HL-60 (cell line): ENCODE data around the gene BCL7C.

Experiments
- POLR2AphosphoS5 ChIP-seq: IDR thresholded peaks from 2 replicates; pipeline ENCODE4 v1.6.1; 2012; ENCODE audit warnings: low read depth
- SPI1 ChIP-seq: IDR thresholded peaks from 2 replicates; pipeline ENCODE4 v1.6.1; 2012; ENCODE audit warnings: low read depth, mild to moderate bottlenecking, borderline replicate concordance
- TF ChIP-seq, protein P1 (sequence below): IDR thresholded peaks from one replicate; pipeline ENCODE4 v1.5.1; 2011; ENCODE audit warnings: low read length, control low read depth, inconsistent platforms; ENCODE audit not compliant: insufficient read depth
- TF ChIP-seq, protein P2 (sequence below): IDR thresholded peaks from 2 replicates; pipeline ENCODE4 v1.6.1; 2012; ENCODE audit warnings: low read depth; ENCODE audit not compliant: insufficient replicate concordance

DNA sequence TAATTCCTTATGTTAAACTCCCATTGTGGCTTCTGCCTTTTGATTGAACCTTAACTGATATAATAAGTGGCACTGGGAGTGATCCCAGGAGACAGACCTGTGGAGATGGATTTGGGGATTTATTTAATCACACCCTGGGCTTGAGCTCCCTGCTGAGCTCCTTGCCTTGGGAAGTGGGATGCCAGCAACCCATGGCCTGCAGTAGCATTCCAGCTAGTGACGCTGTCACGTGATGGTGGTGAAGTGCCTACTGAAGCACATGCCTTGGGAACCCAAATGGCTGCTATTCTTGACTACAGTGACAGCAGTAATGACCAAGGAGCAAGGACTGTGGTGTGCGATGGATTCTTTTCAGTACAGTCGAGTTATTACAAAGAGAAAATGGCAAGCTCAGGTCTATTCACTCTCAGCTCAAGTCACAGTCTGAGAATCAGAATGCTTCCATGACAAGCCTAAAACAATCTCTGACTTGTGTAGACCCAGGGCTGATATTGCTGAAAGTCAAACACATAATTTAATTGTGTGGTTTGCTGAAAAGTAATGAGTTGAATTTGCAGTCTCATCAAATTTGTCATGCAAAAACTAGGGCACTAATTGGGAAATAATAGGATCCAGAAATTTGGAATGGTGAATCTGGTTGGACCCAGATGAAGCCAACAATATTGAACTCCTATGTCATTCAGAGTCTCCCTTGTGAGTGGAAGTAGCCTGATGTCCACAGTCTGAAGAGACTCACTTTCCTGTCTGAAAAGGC is 47.1 kb downstream of the BCL7C start:
- TF ChIP-seq, protein P1, sequence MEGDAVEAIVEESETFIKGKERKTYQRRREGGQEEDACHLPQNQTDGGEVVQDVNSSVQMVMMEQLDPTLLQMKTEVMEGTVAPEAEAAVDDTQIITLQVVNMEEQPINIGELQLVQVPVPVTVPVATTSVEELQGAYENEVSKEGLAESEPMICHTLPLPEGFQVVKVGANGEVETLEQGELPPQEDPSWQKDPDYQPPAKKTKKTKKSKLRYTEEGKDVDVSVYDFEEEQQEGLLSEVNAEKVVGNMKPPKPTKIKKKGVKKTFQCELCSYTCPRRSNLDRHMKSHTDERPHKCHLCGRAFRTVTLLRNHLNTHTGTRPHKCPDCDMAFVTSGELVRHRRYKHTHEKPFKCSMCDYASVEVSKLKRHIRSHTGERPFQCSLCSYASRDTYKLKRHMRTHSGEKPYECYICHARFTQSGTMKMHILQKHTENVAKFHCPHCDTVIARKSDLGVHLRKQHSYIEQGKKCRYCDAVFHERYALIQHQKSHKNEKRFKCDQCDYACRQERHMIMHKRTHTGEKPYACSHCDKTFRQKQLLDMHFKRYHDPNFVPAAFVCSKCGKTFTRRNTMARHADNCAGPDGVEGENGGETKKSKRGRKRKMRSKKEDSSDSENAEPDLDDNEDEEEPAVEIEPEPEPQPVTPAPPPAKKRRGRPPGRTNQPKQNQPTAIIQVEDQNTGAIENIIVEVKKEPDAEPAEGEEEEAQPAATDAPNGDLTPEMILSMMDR: no peak
- TF ChIP-seq, protein P2, sequence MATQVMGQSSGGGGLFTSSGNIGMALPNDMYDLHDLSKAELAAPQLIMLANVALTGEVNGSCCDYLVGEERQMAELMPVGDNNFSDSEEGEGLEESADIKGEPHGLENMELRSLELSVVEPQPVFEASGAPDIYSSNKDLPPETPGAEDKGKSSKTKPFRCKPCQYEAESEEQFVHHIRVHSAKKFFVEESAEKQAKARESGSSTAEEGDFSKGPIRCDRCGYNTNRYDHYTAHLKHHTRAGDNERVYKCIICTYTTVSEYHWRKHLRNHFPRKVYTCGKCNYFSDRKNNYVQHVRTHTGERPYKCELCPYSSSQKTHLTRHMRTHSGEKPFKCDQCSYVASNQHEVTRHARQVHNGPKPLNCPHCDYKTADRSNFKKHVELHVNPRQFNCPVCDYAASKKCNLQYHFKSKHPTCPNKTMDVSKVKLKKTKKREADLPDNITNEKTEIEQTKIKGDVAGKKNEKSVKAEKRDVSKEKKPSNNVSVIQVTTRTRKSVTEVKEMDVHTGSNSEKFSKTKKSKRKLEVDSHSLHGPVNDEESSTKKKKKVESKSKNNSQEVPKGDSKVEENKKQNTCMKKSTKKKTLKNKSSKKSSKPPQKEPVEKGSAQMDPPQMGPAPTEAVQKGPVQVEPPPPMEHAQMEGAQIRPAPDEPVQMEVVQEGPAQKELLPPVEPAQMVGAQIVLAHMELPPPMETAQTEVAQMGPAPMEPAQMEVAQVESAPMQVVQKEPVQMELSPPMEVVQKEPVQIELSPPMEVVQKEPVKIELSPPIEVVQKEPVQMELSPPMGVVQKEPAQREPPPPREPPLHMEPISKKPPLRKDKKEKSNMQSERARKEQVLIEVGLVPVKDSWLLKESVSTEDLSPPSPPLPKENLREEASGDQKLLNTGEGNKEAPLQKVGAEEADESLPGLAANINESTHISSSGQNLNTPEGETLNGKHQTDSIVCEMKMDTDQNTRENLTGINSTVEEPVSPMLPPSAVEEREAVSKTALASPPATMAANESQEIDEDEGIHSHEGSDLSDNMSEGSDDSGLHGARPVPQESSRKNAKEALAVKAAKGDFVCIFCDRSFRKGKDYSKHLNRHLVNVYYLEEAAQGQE: no peak
- TF ChIP-seq POLR2AphosphoS5: no peak
- no peak for TF ChIP-seq SPI1
